ENCODE results near the gene SH3RF3. TPM values are rescaled to one million over a fixed set of nuclear protein-coding genes. Genes with fewer than 3 reads are reported as not detected.

The SH3RF3 gene
- total and polyA plus RNA-seq, 3 experiments from 2014 or later: 0.24 to 0.31 (median 0.27) TPM

DNA sequence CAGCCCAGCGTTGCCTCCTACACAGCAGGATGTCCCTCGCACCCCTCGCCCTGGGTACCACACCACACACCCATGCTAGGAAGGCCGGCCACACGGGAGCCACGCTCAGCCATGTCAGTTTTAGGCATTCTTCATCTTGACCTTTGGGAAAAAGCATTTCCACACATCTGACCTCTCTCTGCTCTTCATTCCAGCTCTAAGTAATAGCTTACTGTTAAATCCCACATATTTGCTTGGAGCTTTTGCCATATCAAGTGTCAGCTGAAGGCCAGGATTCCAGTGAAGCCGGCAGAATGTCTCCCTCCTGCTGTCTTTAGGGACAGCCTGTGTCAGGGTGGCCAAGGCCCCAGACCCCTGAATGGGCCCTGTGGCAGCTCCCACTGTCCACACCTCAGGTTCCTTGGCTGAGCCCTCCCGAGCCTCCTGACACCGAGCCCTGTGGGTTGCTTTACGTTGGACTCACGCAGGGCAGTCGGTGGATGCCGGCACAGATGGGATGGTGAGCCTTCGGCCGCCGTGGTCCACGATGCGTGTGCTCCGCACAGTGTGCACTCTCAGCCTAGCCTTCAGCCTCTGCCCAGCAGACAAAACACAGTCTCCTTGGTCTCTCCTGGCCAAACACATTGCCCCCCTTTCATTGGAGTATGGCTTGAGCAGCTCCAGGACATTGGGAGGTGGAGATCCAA, 282.8 kb downstream of the SH3RF3 start:
- POLR2A ChIA-PET: no interaction called here

DNA sequence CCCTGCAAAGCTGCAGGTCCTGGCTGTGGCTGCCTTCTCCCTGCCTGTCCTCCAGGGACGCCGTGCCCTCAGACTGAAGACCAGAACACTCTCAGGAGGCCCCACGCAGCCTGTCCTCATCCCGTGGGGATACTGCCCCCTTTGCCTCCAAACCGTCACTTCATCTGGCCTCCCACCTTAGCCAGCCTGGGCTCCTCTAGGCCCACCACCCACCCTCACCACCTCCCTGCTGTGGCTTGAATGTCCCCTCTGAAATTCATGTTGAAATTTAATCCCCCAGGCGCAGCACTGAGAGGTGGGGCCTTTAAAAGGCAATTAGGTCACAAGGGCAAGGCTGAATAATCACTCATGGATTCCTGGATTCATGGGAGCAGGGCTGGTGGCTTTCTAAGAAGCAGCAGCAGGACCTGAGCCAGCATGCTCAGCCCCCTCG, 286.6 kb downstream of the SH3RF3 start:
- no peak for DNase-seq
- POLR2A ChIA-PET: no interaction called here
- Histone ChIP-seq H3K27me3 (ENCODE audit: insufficient read depth, low read length, poor library complexity, severe bottlenecking) (no peaks in the 10 kb centered on the region), H3K27ac (ENCODE audit: low read depth, low read length) (no peak overlapping the region), H3K9me3 (ENCODE audit: low read length) (no peaks in the 10 kb centered on the region), H3K36me3 (ENCODE audit: insufficient read depth, low read length) (no peaks in the 10 kb centered on the region), H3K4me1 (ENCODE audit: insufficient read depth, low read length) (no peaks in the 10 kb centered on the region), H3K4me3 (ENCODE audit: low read length) (no peak overlapping the region)
- Mint-ChIP-seq H3K27me3 (peaks cover 3 to 4% of the 10 kb centered on the region in 2 donors), H3K4me1 (no peaks in the 10 kb centered on the region), H3K27ac (no peak overlapping the region), H3K9me3 (no peaks in the 10 kb centered on the region), H3K36me3 (no peaks in the 10 kb centered on the region), H3K4me3 (no peak overlapping the region)
- CTCF ChIA-PET: no interaction called here

More for the DNA sequence above, 282.8 kb downstream of the SH3RF3 start:
- CTCF ChIA-PET: interaction anchor here (1.2 kb wide), 1 partner anchor 9 kb away, joined by 3 read pairs; no protein-coding TSS in a partner anchor
- Mint-ChIP-seq H3K27me3 (peaks cover 0 to 6% of the 10 kb centered on the region in 2 donors), H3K4me1 (no peaks in the 10 kb centered on the region), H3K27ac (no peak overlapping the region), H3K36me3 (no peaks in the 10 kb centered on the region), H3K4me3 (no peak overlapping the region), H3K9me3 (no peaks in the 10 kb centered on the region)
- H3K27ac ChIP-seq (ENCODE audit: low read depth, low read length): no peak overlapping the region
- H3K36me3 ChIP-seq (ENCODE audit: insufficient read depth, low read length): no peaks in the 10 kb centered on the region
- no peaks in the 10 kb centered on the region for H3K9me3 ChIP-seq (ENCODE audit: low read length)
- H3K27me3 ChIP-seq (ENCODE audit: insufficient read depth, low read length, poor library complexity, severe bottlenecking): no peaks in the 10 kb centered on the region
- no peak overlapping the region for H3K4me3 ChIP-seq (ENCODE audit: low read length)
- DNase-seq: no peak
- no peaks in the 10 kb centered on the region for H3K4me1 ChIP-seq (ENCODE audit: insufficient read depth, low read length)

DNA sequence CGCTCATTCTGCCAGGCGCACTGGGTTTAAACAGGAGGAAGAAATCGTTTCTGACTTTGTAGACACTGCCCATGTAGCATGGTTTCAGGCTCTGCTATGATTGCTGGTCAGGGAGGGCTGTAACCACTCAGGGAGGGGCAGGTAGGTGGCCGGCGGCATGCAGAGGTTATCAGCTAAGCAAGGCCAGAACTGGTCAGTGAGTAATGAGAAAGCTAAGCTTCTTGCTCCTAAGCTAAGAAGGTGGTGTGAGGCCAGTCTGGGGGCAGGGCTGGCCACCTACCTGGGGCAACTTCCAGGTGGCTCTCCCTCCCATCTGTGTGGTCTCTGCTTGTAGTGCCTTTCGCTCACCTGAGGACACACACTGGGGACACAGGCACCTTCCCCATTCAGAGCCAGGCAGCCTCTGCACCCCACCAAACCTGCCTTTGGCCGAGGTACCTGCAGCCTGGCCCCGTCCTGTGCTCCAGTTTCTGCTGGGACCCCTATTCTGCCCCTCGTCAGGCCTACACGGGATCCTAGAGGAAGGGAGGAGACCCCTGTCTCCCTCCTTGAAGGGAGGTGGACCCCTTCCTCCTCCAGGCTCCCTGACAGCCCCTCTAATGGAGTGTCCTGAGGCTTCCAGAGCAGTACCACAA, 288.8 kb downstream of the SH3RF3 start:
- peaks cover 3 to 5% of the 10 kb centered on the region in 2 donors for H3K27me3 Mint-ChIP-seq
- Histone ChIP-seq H3K36me3 (ENCODE audit: insufficient read depth, low read length) (no peaks in the 10 kb centered on the region), H3K4me3 (ENCODE audit: low read length) (no peak overlapping the region), H3K9me3 (ENCODE audit: low read length) (no peaks in the 10 kb centered on the region), H3K27me3 (ENCODE audit: insufficient read depth, low read length, poor library complexity, severe bottlenecking) (no peaks in the 10 kb centered on the region), H3K4me1 (ENCODE audit: insufficient read depth, low read length) (no peaks in the 10 kb centered on the region), H3K27ac (ENCODE audit: low read depth, low read length) (no peak overlapping the region)
- H3K4me3 Mint-ChIP-seq: no peak overlapping the region
- H3K9me3 Mint-ChIP-seq: no peaks in the 10 kb centered on the region
- no peak for DNase-seq
- no peaks in the 10 kb centered on the region for H3K4me1 Mint-ChIP-seq
- H3K27ac Mint-ChIP-seq: peak overlapping the region in 1 of 8 donors; percentile 29
- ChIA-PET CTCF (no interaction called here), POLR2A (no interaction called here)
- H3K36me3 Mint-ChIP-seq: no peaks in the 10 kb centered on the region

DNA sequence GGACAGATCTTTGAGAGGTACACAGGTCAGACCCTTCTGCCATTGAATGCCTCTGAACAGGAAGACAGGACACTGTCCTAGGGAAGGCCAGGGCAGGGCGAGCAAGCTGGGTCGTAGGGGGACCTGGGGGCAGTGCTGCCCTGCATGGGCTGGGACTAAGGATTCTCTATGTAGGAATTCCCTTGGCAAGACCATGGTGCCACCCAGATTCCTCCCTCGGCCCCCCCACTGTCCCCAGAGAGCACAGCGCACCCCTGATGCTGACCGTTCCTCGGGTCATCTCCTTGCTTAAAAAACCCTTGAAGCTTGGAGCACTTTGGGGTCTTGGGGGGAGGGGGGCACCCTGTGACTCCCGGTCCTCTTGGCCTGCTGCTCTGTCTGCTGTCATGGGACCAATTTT, 289.7 kb downstream of the SH3RF3 start:
- no peak overlapping the region for H3K27ac ChIP-seq (ENCODE audit: low read depth, low read length)
- H3K27ac Mint-ChIP-seq: no peak overlapping the region
- DNase-seq: no peak
- H3K36me3 ChIP-seq (ENCODE audit: insufficient read depth, low read length): no peaks in the 10 kb centered on the region
- ChIA-PET POLR2A (no interaction called here), CTCF (no interaction called here)
- no peaks in the 10 kb centered on the region for H3K4me1 Mint-ChIP-seq
- H3K4me3 Mint-ChIP-seq: no peak overlapping the region
- peaks cover 3 to 5% of the 10 kb centered on the region in 2 donors for H3K27me3 Mint-ChIP-seq
- no peak overlapping the region for H3K4me3 ChIP-seq (ENCODE audit: low read length)
- H3K36me3 Mint-ChIP-seq: no peaks in the 10 kb centered on the region
- no peaks in the 10 kb centered on the region for H3K27me3 ChIP-seq (ENCODE audit: insufficient read depth, low read length, poor library complexity, severe bottlenecking)
- H3K9me3 Mint-ChIP-seq: no peaks in the 10 kb centered on the region
- no peaks in the 10 kb centered on the region for H3K9me3 ChIP-seq (ENCODE audit: low read length)
- no peaks in the 10 kb centered on the region for H3K4me1 ChIP-seq (ENCODE audit: insufficient read depth, low read length)

DNA sequence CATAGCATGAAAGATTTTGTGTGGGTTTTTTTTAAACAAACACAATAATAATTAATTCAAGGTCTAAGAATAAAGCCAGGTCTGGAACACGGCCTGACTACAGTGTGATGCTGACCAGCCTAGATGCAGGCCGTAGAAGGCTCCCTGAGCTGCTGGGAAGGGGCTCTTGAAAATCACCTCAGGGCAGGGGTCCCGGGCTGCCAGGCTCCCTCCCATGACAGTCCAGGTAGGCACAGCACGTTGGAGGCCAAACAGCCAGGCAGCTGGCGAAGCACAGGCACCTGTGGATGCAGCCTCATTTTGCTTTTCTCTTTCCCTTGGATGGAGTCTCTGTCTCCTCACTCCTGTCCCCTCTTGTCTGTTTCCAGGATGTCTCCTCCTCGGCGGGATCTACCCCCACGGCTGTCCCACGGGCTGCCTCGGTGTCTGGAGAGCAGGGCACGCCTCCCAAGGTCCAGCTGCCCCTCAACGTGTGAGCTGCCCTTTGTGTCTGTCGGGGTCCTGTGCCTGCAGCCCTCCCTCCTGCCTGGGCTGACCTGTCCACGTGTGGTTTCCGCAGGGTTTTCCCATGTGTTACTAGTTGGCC, 290.3 kb downstream of the SH3RF3 start:
- CTCF ChIA-PET: no interaction called here
- POLR2A ChIA-PET: no interaction called here
- H3K36me3 Mint-ChIP-seq: no peaks in the 10 kb centered on the region

DNA sequence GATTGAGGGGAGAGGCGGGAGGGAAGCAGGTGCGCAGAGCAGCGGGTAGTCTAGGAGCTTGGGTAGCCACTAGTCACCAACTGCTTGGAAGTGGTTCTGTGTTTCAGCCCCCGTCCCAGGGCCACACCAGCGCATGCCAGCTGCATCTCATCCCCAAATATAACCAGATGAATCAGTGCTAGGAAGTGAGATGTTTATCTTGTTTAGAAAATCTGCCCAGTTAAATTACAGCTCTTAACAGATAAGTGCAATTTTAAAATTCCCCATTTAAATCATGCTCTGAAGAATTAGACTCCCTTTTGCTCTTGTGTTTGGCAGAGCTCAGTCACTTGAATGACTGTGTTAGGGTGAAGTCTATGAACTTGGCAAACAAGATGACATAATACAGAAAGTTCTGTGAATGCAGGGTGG, 291.0 kb downstream of the SH3RF3 start:
- ChIA-PET CTCF (interaction anchor here (1.0 kb wide), 1 partner anchor 8 kb away, joined by 3 read pairs; no protein-coding TSS in a partner anchor), POLR2A (no interaction called here)
- Histone ChIP-seq H3K9me3 (ENCODE audit: low read length) (no peaks in the 10 kb centered on the region), H3K36me3 (ENCODE audit: insufficient read depth, low read length) (no peaks in the 10 kb centered on the region), H3K27ac (ENCODE audit: low read depth, low read length) (no peak overlapping the region), H3K27me3 (ENCODE audit: insufficient read depth, low read length, poor library complexity, severe bottlenecking) (no peaks in the 10 kb centered on the region), H3K4me1 (ENCODE audit: insufficient read depth, low read length) (no peaks in the 10 kb centered on the region), H3K4me3 (ENCODE audit: low read length) (no peak overlapping the region)
- H3K9me3 Mint-ChIP-seq: no peaks in the 10 kb centered on the region
- no peak overlapping the region for H3K27ac Mint-ChIP-seq
- no peaks in the 10 kb centered on the region for H3K36me3 Mint-ChIP-seq
- no peaks in the 10 kb centered on the region for H3K4me1 Mint-ChIP-seq
- peak in 1 of 5 donors; percentile 4 for DNase-seq
- peaks cover 3% of the 10 kb centered on the region in 2 donors for H3K27me3 Mint-ChIP-seq
- H3K4me3 Mint-ChIP-seq: no peak overlapping the region

More for the DNA sequence above, 290.3 kb downstream of the SH3RF3 start:
- no peaks in the 10 kb centered on the region for H3K36me3 ChIP-seq (ENCODE audit: insufficient read depth, low read length)
- H3K27ac Mint-ChIP-seq: no peak overlapping the region
- H3K4me3 Mint-ChIP-seq: no peak overlapping the region
- DNase-seq: peak in 1 of 5 donors; percentile 28
- H3K27me3 Mint-ChIP-seq: peaks cover 3 to 5% of the 10 kb centered on the region in 2 donors
- H3K27me3 ChIP-seq (ENCODE audit: insufficient read depth, low read length, poor library complexity, severe bottlenecking): no peaks in the 10 kb centered on the region
- no peak overlapping the region for H3K4me3 ChIP-seq (ENCODE audit: low read length)
- H3K9me3 ChIP-seq (ENCODE audit: low read length): no peaks in the 10 kb centered on the region
- no peaks in the 10 kb centered on the region for H3K4me1 Mint-ChIP-seq
- no peaks in the 10 kb centered on the region for H3K4me1 ChIP-seq (ENCODE audit: insufficient read depth, low read length)
- H3K27ac ChIP-seq (ENCODE audit: low read depth, low read length): no peak overlapping the region
- H3K9me3 Mint-ChIP-seq: no peaks in the 10 kb centered on the region

DNA sequence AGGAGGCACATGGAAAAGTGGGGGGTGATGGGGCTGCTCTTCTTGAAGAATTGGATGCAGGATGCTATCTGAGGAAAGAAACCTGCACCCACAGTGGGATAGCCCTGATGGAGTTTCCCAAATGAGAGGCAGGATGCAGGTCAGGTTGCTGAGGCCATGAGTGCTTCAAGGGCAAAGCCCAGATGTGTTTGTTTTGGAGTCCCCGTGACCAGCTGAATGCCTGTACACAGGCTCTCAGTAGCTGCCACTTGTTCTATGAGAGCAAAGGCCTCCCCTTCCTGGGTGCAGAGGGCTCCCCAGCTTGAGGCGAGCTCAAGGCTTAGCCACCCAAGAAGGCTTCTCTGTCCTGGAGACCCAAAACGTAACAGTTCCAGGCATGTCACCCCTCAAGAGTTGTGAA, 292.1 kb downstream of the SH3RF3 start:
- DNase-seq: peak in 1 of 5 donors; percentile 8
- ChIA-PET POLR2A (no interaction called here), CTCF (interaction anchor here (1.0 kb wide), 1 partner anchor 9 kb away, joined by 3 read pairs; no protein-coding TSS in a partner anchor)
- no peak overlapping the region for H3K27ac Mint-ChIP-seq
- Histone ChIP-seq H3K4me3 (ENCODE audit: low read length) (no peak overlapping the region), H3K36me3 (ENCODE audit: insufficient read depth, low read length) (no peaks in the 10 kb centered on the region), H3K4me1 (ENCODE audit: insufficient read depth, low read length) (no peaks in the 10 kb centered on the region), H3K27me3 (ENCODE audit: insufficient read depth, low read length, poor library complexity, severe bottlenecking) (no peaks in the 10 kb centered on the region), H3K27ac (ENCODE audit: low read depth, low read length) (no peak overlapping the region), H3K9me3 (ENCODE audit: low read length) (no peaks in the 10 kb centered on the region)
- H3K36me3 Mint-ChIP-seq: no peaks in the 10 kb centered on the region
- H3K4me1 Mint-ChIP-seq: no peaks in the 10 kb centered on the region
- no peak overlapping the region for H3K4me3 Mint-ChIP-seq
- peaks cover 3% of the 10 kb centered on the region in 2 donors for H3K27me3 Mint-ChIP-seq
- H3K9me3 Mint-ChIP-seq: no peaks in the 10 kb centered on the region

DNA sequence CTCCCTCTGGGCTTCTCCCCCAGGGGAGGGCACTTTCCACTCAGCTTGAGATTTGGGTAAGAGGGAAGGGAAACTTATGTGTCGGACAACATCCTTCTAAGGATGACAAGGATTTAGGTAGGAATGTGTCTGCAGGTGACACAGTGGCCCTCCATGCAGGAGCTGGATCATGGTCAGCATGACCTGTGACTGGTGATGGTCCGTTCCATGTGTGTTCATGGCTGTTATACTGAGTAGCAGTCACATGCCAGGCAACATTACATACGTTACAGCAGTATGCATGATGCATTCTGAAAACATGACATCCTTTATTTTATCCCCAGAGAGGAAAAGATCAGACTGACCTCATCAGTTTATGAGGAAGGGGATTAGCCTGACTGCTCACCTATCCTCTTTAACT, 292.6 kb downstream of the SH3RF3 start:
- H3K4me3 Mint-ChIP-seq: no peak overlapping the region
- H3K27ac Mint-ChIP-seq: no peak overlapping the region
- DNase-seq: peak in 1 of 5 donors; percentile 17
- H3K27me3 ChIP-seq (ENCODE audit: insufficient read depth, low read length, poor library complexity, severe bottlenecking): no peaks in the 10 kb centered on the region
- ChIA-PET POLR2A (no interaction called here), CTCF (no interaction called here)
- peaks cover 2 to 3% of the 10 kb centered on the region in 2 donors for H3K27me3 Mint-ChIP-seq
- no peaks in the 10 kb centered on the region for H3K9me3 Mint-ChIP-seq
- no peaks in the 10 kb centered on the region for H3K4me1 Mint-ChIP-seq
- H3K4me1 ChIP-seq (ENCODE audit: insufficient read depth, low read length): no peaks in the 10 kb centered on the region
- H3K9me3 ChIP-seq (ENCODE audit: low read length): no peaks in the 10 kb centered on the region
- H3K36me3 Mint-ChIP-seq: no peaks in the 10 kb centered on the region
- H3K36me3 ChIP-seq (ENCODE audit: insufficient read depth, low read length): no peaks in the 10 kb centered on the region
- H3K4me3 ChIP-seq (ENCODE audit: low read length): no peak overlapping the region
- H3K27ac ChIP-seq (ENCODE audit: low read depth, low read length): no peak overlapping the region

Data from CD8-positive, alpha-beta memory T cell (primary cell).